Liver (tissue), 9 donors: ENCODE results near the gene ASB2. TPM values are rescaled to one million over a fixed set of nuclear protein-coding genes. Genes with fewer than 3 reads are reported as not detected.

Source experiments
- DNase-seq: peaks from one replicate; pipeline ENCODE4 v3.0.0-alpha.2; 2017; ENCODE audit warnings: low spot score
- H3K27ac ChIP-seq, 2 donors: one replicate each; pipeline ENCODE4 v1.7.0; 2013; ENCODE audit warnings: inconsistent platforms in 2 of 2, low read length in 2 of 2, control low read depth in 1 of 2, low read depth in 1 of 2, mild to moderate bottlenecking in 1 of 2
- H3K27me3 ChIP-seq, 4 donors: one replicate each; pipeline versions ENCODE4 v1.6.1 to v1.7.0; 2013; ENCODE audit warnings: low read length in 3 of 4, inconsistent platforms in 1 of 4, mild to moderate bottlenecking in 1 of 4, moderate library complexity in 1 of 4; ENCODE audit not compliant: control insufficient read depth in 4 of 4, insufficient read depth in 4 of 4
- H3K36me3 ChIP-seq, 4 donors: one replicate each; pipeline versions ENCODE4 v1.6.1 to v1.7.0; 2013; ENCODE audit warnings: low read length in 3 of 4, mild to moderate bottlenecking in 3 of 4, low read depth in 1 of 4, moderate library complexity in 1 of 4; ENCODE audit not compliant: control insufficient read depth in 4 of 4, insufficient read depth in 3 of 4
- H3K4me1 ChIP-seq, 4 donors: one replicate each; pipeline versions ENCODE4 v1.6.1 to v1.7.0; 2013; ENCODE audit warnings: low read length in 3 of 4, mild to moderate bottlenecking in 3 of 4, moderate library complexity in 1 of 4; ENCODE audit not compliant: control insufficient read depth in 4 of 4, insufficient read depth in 4 of 4
- H3K4me3 ChIP-seq, 3 donors: one replicate each; pipeline versions ENCODE4 v1.6.1 to v1.7.0; 2013; ENCODE audit warnings: low read length in 3 of 3, control low read depth in 1 of 3, low read depth in 1 of 3, mild to moderate bottlenecking in 1 of 3
- H3K9ac ChIP-seq, 2 donors: one replicate each; pipeline ENCODE4 v1.7.0; 2013; ENCODE audit warnings: low read length in 2 of 2, mild to moderate bottlenecking in 2 of 2, moderate library complexity in 2 of 2, control low read depth in 1 of 2, low read depth in 1 of 2
- H3K9me3 ChIP-seq, 4 donors: one replicate each; pipeline versions ENCODE4 v1.6.1 to v1.7.0; 2013; ENCODE audit warnings: low read length in 3 of 4; ENCODE audit not compliant: control insufficient read depth in 4 of 4
- EGR1 ChIP-seq, 2 donors: IDR thresholded peaks; 2 replicates each; pipeline ENCODE4 v1.6.1; 2016 to 2018; ENCODE audit warnings: antibody characterized with exemption in 2 of 2, low read depth in 2 of 2
- FOXA1 ChIP-seq: IDR thresholded peaks from 2 replicates; pipeline ENCODE4 v1.6.1; 2016; ENCODE audit warnings: antibody characterized with exemption
- FOXA2 ChIP-seq: IDR thresholded peaks from 2 replicates; pipeline ENCODE4 v1.6.1; 2016; ENCODE audit warnings: antibody characterized with exemption
- GABPA ChIP-seq, 2 donors: IDR thresholded peaks in 1 of 2; conservative IDR thresholded peaks in 1 of 2; 2 replicates each; pipeline ENCODE4 v1.6.1; 2016; ENCODE audit warnings: antibody characterized with exemption in 2 of 2, mild to moderate bottlenecking in 1 of 2, moderate library complexity in 1 of 2
- HNF4A ChIP-seq, 2 donors: conservative IDR thresholded peaks; 2 replicates each; pipeline ENCODE4 v1.6.1; 2016; ENCODE audit warnings: antibody characterized with exemption in 2 of 2, mild to moderate bottlenecking in 2 of 2
- HNF4G ChIP-seq: IDR thresholded peaks from 2 replicates; pipeline ENCODE4 v1.6.1; 2016; ENCODE audit warnings: antibody characterized with exemption
- JUND ChIP-seq, 2 donors: IDR thresholded peaks; 2 replicates each; pipeline ENCODE4 v1.6.1; 2016; ENCODE audit warnings: antibody characterized with exemption in 2 of 2
- MAX ChIP-seq: IDR thresholded peaks from 2 replicates; pipeline ENCODE4 v1.6.1; 2016; ENCODE audit warnings: antibody characterized with exemption
- NR2F2 ChIP-seq: IDR thresholded peaks from 2 replicates; pipeline ENCODE4 v1.6.1; 2016; ENCODE audit warnings: antibody characterized with exemption
- RAD21 ChIP-seq, 2 donors: IDR thresholded peaks; 2 replicates each; pipeline ENCODE4 v1.6.1; 2016; ENCODE audit warnings: antibody characterized with exemption in 2 of 2, mild to moderate bottlenecking in 2 of 2
- RXRA ChIP-seq, 2 donors: IDR thresholded peaks; 2 replicates each; pipeline ENCODE4 v1.6.1; 2017 to 2018; ENCODE audit warnings: antibody characterized with exemption in 2 of 2, mild to moderate bottlenecking in 1 of 2
- SP1 ChIP-seq: IDR thresholded peaks from 2 replicates; pipeline ENCODE4 v1.6.1; 2018; ENCODE audit warnings: antibody characterized with exemption, mild to moderate bottlenecking
- TAF1 ChIP-seq: conservative IDR thresholded peaks from 2 replicates; pipeline ENCODE4 v1.6.1; 2016; ENCODE audit warnings: antibody characterized with exemption, mild to moderate bottlenecking
- YY1 ChIP-seq: IDR thresholded peaks from 2 replicates; pipeline ENCODE4 v1.6.1; 2016; ENCODE audit warnings: antibody characterized with exemption, mild to moderate bottlenecking
- WGBS: extraction: QIAGEN DNeasy Blood & Tissue Kit; methylation state at CpG from one replicate; pipeline ENCODE4 v1.1.7; 2013; 5-methylcytosine and 5-hydroxymethylcytosine counted together
- polyA plus RNA-seq, 2 donors: library from polyadenylated mRNA; stranded (reverse) in 1 of 2; unstranded in 1 of 2; fragments of 200-250 nt in 1 of 2; fragments of >200 nt in 1 of 2; fragmentation: Nextera tagmentation in 1 of 2; extraction: Ambion mirVana in 1 of 2; gene quantifications; one replicate each; pipeline versions ENCODE4 v1.2.1 to v1.2.3, GENCODE V29; 2013 to 2015
- total RNA-seq, 2 donors: library from RNA; depleted of rRNA; stranded (reverse); fragments of >200 nt; gene quantifications; one replicate each; pipeline ENCODE4 v1.2.3, GENCODE V29; 2014
- TF ChIP-seq, protein P1 (sequence below): IDR thresholded peaks from 2 replicates; pipeline ENCODE4 v1.6.1; 2016; ENCODE audit warnings: antibody characterized with exemption, mild to moderate bottlenecking
- TF ChIP-seq, protein P2 (sequence below): IDR thresholded peaks from 2 replicates; pipeline ENCODE4 v1.6.1; 2016; ENCODE audit warnings: antibody characterized with exemption
- TF ChIP-seq, protein P3 (sequence below): IDR thresholded peaks from 2 replicates; pipeline ENCODE4 v1.6.1; 2016; ENCODE audit warnings: antibody characterized with exemption
- TF ChIP-seq, protein P4 (sequence below): fragments of 150-350 bp; IDR thresholded peaks from 2 replicates; pipeline ENCODE4 v1.5.1; 2017; ENCODE audit warnings: improper control_type of control experiment, low read depth, low read length; ENCODE audit not compliant: missing input control
- donor health status: healthy.
- donor health status: healthy.
- donor health status: healthy.
- donor health status: healthy.
- donor health status: healthy.

The ASB2 gene
- total and polyA plus RNA-seq, 4 donors = 0.18 to 0.56 (median 0.38) TPM

DNA sequence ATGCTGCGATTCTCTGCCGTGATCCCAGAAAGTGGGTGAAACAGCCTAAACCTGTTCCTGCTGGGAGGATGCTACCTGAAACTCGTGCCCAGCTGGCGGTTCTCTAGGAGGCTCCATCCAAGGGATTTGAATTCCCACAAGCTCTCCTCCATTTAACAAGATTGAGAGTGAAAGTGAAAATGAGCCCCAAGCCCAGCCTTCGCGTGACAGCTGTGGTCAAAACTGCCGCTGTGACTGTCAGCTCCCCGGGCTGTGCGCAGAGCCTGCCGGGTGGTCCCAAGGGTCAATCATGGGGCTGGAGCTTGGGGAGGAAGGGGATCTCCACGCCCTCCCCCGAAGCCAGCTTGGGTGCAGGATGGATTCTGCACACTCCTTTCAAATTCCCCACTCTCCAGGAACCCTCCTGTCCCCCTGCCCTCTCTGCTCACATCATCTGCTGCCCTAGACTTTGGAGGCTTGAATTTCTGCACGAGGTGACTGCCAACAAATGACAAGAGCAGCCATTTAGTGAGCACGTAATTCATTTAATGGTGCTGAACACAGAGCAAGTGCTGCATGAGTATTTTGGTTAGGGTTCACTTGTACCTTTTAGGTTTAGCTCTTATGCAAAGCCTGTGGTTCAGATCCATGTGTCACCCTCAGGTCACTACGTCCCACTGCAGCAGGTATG lies 5.3 kb downstream of the ASB2 start:
- H3K27ac ChIP-seq = no peak overlapping the region
- H3K9me3 ChIP-seq = no peaks in the 10 kb centered on the region
- no peaks in the 10 kb centered on the region for H3K36me3 ChIP-seq
- H3K4me3 ChIP-seq = peak overlapping the region; percentile 2 to 47 (median 2)
- H3K9ac ChIP-seq = no peak overlapping the region
- TF ChIP-seq FOXA1 = no peak
- TF ChIP-seq HNF4A (conservative IDR thresholded peaks at IDR 0.05) = no peak
- no peak for TF ChIP-seq HNF4G
- no peak for TF ChIP-seq JUND (IDR thresholded peaks at IDR 0.05)
- TF ChIP-seq, protein P1, sequence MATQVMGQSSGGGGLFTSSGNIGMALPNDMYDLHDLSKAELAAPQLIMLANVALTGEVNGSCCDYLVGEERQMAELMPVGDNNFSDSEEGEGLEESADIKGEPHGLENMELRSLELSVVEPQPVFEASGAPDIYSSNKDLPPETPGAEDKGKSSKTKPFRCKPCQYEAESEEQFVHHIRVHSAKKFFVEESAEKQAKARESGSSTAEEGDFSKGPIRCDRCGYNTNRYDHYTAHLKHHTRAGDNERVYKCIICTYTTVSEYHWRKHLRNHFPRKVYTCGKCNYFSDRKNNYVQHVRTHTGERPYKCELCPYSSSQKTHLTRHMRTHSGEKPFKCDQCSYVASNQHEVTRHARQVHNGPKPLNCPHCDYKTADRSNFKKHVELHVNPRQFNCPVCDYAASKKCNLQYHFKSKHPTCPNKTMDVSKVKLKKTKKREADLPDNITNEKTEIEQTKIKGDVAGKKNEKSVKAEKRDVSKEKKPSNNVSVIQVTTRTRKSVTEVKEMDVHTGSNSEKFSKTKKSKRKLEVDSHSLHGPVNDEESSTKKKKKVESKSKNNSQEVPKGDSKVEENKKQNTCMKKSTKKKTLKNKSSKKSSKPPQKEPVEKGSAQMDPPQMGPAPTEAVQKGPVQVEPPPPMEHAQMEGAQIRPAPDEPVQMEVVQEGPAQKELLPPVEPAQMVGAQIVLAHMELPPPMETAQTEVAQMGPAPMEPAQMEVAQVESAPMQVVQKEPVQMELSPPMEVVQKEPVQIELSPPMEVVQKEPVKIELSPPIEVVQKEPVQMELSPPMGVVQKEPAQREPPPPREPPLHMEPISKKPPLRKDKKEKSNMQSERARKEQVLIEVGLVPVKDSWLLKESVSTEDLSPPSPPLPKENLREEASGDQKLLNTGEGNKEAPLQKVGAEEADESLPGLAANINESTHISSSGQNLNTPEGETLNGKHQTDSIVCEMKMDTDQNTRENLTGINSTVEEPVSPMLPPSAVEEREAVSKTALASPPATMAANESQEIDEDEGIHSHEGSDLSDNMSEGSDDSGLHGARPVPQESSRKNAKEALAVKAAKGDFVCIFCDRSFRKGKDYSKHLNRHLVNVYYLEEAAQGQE = no peak
- no peak for TF ChIP-seq GABPA (IDR thresholded peaks at IDR 0.05 in 1 of 2, conservative IDR thresholded peaks at IDR 0.05 in 1 of 2)
- TF ChIP-seq FOXA2 = no peak
- TF ChIP-seq RAD21 (IDR thresholded peaks at IDR 0.05) = no peak
- no peak for TF ChIP-seq NR2F2
- TF ChIP-seq, protein P2, sequence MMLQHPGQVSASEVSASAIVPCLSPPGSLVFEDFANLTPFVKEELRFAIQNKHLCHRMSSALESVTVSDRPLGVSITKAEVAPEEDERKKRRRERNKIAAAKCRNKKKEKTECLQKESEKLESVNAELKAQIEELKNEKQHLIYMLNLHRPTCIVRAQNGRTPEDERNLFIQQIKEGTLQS = no peak
- no peak for TF ChIP-seq MAX
- no peak for TF ChIP-seq EGR1 (IDR thresholded peaks at IDR 0.05; ENCODE audit: low read depth in 2 of 2)
- TF ChIP-seq, protein P3, sequence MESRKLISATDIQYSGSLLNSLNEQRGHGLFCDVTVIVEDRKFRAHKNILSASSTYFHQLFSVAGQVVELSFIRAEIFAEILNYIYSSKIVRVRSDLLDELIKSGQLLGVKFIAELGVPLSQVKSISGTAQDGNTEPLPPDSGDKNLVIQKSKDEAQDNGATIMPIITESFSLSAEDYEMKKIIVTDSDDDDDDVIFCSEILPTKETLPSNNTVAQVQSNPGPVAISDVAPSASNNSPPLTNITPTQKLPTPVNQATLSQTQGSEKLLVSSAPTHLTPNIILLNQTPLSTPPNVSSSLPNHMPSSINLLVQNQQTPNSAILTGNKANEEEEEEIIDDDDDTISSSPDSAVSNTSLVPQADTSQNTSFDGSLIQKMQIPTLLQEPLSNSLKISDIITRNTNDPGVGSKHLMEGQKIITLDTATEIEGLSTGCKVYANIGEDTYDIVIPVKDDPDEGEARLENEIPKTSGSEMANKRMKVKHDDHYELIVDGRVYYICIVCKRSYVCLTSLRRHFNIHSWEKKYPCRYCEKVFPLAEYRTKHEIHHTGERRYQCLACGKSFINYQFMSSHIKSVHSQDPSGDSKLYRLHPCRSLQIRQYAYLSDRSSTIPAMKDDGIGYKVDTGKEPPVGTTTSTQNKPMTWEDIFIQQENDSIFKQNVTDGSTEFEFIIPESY = no peak
- no peak for TF ChIP-seq RXRA (IDR thresholded peaks at IDR 0.05)
- no peak for TF ChIP-seq YY1
- TF ChIP-seq, protein P4, sequence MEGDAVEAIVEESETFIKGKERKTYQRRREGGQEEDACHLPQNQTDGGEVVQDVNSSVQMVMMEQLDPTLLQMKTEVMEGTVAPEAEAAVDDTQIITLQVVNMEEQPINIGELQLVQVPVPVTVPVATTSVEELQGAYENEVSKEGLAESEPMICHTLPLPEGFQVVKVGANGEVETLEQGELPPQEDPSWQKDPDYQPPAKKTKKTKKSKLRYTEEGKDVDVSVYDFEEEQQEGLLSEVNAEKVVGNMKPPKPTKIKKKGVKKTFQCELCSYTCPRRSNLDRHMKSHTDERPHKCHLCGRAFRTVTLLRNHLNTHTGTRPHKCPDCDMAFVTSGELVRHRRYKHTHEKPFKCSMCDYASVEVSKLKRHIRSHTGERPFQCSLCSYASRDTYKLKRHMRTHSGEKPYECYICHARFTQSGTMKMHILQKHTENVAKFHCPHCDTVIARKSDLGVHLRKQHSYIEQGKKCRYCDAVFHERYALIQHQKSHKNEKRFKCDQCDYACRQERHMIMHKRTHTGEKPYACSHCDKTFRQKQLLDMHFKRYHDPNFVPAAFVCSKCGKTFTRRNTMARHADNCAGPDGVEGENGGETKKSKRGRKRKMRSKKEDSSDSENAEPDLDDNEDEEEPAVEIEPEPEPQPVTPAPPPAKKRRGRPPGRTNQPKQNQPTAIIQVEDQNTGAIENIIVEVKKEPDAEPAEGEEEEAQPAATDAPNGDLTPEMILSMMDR = no peak
- TF ChIP-seq TAF1 = no peak
- no peak for TF ChIP-seq SP1
- DNase-seq = no peak
- H3K4me1 ChIP-seq = peaks cover 0 to 8% (median 2%) of the 10 kb centered on the region in 4 donors
- 43% methylated on average over 15 of the region's 15 CpGs for WGBS
- no peaks in the 10 kb centered on the region for H3K27me3 ChIP-seq
